T-helper 1 cell treated with Interleukin-12 subunit alpha and Interleukin-12 subunit beta and Interleukin-4 antibody, amounts not matched to agents 30 ng/mL and 1 ng/mL, for 36 hours (primary cell): ENCODE results near the gene CPAMD8. TPM values are rescaled to one million over a fixed set of nuclear protein-coding genes. Genes with fewer than 3 reads are reported as not detected.

Experiments
- intact Hi-C: fragments of 100-400 bp; cut with micrococcal nuclease; formaldehyde crosslinking; loops from one replicate; pipeline ENCODE4 v1.15.1; 2024
- total RNA-seq: library from RNA; stranded (reverse); gene quantifications from 2 replicates; pipeline ENCODE4 v1.2.3, GENCODE V29; 2022

The CPAMD8 gene
- total RNA-seq, 1 donor from 2014 or later: 0.22 TPM

DNA sequence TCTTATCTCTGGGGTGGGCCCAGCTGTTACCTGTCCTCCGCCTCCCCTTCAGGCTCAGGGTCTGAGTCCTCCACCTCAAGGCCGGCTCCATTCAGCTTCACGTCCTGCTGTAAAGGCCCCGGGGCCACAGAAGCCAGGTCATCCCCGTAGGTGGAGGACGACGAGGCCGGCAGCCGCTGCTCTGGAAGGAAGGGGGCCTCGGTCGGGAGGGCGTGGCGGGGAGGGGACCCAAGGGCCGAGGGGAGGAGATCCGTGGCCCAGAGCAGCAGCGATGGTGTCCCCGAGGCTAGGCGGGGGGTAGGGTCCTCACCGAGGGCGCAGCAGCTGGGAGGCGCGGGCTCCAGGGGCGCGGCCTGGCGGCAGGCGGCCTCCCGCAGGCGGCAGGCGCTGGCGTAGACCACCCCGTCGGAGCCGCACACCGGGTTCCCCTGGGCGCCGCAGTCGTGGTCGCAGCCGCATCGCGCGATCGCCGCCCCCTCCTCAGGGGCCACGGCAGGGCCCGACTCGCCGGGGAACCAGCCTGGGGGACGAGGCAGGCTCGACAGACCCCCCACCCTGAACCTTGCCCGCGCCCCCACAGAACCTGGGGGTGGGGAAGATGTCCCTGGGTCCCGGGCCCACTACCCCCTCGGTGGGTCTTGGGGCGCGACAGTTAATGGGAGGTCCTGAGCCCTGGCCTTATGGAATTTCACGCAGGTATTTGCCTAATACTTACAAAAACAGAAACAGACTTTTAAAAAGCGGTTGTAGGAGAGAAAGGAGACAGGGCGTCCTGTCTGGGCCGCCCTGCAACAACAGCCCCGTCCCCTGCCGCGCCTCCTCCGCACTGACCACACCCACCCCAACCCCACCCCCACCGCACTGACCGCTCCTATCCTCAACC, 130.2 kb downstream of the CPAMD8 start:
- intact Hi-C loops: loop anchor here (1.0 to 10.0 kb wide), 6 partner anchors 67 to 413 kb away; partner anchors contain the start of genes DDA1, HAUS8, MYO9B and OCEL1

DNA sequence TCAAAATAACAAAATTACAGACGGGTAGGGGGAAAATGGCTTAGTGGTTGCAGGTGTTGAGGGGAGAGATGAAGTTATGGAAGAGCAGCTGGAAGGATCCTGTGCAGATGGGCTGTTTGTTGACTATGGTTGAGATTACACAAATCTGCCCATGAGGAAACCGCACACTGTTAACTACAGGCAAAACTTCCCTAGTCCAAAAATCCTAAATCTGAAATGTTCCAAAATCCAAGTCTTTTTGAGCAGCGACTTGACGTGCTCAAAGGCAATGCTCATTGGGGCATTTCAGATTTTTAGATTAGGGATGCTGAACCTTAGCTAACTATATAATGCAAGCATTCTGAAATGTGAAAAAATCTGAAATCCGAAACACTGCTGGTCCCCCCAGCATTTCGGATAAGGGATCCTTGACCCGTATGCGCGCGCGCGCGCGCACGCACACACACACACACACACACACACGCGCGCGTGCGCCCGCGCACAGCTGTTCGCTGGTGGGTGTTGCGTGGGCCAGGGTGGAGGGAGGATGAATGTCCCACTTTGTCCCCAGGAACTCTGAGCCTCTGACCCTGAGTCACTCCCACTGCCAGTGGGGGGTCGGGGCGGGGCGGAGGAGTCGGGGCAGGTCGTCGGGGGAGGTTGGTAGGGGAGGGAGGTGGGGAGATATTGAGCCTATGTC, 131.0 kb downstream of the CPAMD8 start:
- intact Hi-C loops: loop anchor here (5.0 to 10.0 kb wide), 2 partner anchors 311 to 332 kb away; partner anchors contain the start of gene OCEL1

DNA sequence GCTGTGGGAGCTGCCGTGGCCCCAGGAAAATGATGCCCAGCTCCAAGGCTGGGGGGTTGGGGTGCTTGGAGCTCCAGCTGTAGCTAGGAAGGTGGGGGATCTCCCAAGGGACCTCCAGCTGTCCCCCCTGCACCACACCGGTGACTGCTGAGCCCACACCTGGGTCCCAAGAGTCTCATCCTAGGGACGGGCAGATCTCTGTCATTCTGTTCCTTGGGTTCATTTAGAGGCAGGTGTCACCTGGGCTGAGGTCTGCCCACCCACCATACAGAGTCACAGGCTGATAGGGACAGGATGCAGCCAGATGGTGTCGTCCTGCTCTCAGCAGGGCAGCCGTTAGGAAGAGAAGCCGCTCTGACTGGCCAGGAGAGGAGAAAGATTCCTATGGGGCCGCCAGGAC, 132.5 kb downstream of the CPAMD8 start:
- intact Hi-C loops: loop anchor here (10.0 kb wide), 1 partner anchor 309 kb away; no protein-coding TSS in a partner anchor

DNA sequence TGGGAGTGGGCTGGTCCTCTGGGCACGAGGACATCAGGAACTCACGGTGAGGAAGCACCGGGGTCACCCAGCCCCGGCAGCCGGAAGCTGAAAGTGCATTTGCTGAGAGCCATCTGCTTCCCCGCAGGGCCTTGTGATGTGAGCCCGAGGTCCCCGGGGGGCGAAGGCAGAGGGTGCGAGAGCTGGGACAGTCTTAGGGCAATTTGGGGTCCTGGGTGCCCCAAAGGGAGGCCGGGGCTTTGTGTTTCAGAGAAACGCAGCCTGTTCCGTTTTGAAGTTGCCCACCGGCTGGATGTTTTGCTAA, 133.0 kb downstream of the CPAMD8 start:
- intact Hi-C loops: loop anchor here (10.0 kb wide), 1 partner anchor 309 kb away; no protein-coding TSS in a partner anchor

DNA sequence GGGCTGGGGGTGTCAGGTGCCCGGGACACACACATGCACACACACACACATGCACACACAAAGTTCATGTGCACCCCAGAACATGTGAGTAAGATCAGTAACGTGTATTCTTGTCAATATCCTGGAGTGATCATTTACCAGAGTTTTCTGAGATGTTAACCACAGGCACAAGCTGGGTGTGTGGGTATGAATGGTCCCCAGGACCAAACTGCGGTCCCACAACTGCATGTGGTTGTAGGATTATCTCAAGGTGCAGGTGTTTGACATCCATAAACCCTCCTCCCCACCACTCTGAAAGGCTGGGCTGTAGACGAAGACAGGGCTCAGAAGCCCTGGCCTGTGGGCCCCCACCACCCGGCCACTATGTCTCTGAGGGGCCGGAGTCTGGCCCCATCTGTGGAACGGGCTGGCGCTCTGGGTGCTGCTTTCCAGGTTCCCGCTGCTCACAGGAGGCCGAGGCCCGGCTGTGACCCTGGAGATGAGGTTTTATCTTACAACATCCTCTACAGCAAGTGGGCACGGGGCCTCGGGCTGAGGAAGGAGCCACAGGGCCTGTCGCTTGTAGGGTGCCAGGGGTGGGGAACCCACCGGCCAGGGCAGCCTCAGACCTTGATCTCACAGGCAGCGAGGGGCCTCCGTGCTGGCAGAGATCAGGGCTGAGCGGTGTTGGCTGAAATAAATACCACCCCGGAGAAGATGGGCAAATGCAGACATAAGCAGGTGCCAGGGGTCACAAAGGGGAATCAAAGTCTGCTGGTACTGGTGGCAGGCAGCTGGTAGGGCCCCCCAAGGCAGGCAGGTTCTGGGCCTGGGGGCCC, 133.5 kb downstream of the CPAMD8 start:
- intact Hi-C loops: loop anchor here (10.0 kb wide), 1 partner anchor 308 kb away; no protein-coding TSS in a partner anchor

DNA sequence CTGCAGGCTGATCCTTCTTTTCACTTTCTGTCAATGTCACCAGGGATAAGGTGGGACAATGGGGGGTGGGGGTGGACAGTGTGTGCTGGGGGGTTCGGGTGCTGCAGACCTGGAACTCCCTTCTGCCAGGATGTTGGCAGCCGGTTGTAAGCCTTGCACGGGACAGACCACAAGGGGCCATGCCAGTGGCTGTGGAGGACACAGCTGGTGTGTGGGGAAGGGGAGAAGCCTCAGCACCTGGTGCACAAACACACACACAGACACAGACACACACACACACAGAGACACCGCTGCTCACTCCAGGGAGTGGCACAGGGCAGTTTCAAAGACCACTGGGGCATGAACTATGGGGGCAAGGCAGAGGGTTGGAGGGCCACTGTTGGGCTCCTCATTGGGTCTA, 134.2 kb downstream of the CPAMD8 start:
- intact Hi-C loops: loop anchor here (10.0 kb wide), 1 partner anchor 308 kb away; no protein-coding TSS in a partner anchor

DNA sequence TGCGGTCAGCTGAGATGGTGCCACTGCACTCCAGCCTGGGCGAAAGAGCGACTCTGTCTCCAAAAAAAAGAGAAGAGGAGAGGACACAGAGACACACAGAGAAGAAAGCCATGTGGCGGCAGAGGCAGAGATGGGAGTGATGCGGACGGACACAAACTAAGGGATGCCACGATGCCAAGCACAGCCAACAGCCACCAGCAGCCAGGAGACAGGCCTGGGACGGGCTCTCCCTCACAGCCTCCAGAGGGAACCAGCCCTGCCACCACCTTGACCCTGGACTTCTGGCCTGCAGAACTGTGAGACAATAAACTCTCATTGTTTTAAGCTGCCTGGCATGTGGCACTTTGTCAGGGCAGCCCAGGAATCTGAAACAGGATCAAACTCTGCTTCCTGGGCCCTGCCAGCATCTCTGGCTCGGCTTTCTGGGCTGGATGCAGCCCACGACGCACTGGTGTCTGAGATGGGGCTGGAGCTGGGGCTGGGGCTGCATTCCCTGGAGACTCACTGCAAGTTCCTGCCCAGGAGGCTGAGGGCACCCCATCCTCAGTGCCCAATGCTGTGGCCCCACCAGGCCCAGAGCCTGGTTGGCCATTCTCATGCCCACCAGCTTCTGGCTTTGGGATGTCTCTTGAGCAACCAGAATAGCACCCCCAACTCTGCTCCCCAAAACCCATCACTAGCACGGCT, 134.8 kb downstream of the CPAMD8 start:
- intact Hi-C loops: loop anchor here (10.0 kb wide), 1 partner anchor 307 kb away; no protein-coding TSS in a partner anchor

DNA sequence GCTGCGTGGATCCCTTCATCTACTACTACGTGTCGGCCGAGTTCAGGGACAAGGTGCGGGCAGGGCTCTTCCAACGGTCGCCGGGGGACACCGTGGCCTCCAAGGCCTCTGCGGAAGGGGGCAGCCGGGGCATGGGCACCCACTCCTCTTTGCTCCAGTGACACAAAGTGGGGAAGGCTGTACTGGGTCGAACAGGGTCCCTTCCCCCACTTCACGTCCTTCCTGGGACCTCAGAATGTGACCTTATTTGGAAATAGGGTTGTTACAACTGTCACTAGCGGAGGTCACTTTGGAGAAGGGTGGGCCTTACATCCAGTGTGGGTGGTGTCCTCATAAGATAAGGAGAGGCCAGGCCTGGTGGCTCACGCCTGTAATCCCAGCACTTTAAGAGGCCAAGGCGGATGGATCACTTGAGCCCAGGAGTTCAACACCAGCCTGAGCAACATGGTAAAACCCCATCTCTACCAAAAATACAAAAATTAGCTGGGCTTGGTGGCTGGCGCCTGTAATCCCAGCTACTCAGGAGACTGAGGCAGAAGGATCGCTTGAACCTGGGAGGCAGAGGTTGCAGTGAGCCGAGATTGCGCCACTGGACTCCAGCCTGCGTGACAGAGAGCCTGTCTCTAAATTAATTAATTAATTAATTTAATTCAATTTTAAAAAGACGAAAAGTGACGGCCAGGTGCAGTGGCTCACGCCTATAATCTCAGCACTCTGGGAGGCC, 136.0 kb downstream of the CPAMD8 start:
- intact Hi-C loops: loop anchor here (10.0 kb wide), 1 partner anchor 306 kb away; no protein-coding TSS in a partner anchor

DNA sequence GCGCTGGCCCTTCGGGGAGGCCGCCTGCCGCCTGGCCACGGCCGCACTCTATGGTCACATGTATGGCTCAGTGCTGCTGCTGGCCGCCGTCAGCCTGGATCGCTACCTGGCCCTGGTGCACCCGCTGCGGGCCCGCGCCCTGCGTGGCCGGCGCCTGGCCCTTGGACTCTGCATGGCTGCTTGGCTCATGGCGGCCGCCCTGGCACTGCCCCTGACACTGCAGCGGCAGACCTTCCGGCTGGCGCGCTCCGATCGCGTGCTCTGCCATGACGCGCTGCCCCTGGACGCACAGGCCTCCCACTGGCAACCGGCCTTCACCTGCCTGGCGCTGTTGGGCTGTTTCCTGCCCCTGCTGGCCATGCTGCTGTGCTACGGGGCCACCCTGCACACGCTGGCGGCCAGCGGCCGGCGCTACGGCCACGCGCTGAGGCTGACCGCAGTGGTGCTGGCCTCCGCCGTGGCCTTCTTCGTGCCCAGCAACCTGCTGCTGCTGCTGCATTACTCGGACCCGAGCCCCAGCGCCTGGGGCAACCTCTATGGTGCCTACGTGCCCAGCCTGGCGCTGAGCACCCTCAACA, 136.6 kb downstream of the CPAMD8 start:
- intact Hi-C loops: loop anchor here (10.0 kb wide), 1 partner anchor 305 kb away; no protein-coding TSS in a partner anchor

DNA sequence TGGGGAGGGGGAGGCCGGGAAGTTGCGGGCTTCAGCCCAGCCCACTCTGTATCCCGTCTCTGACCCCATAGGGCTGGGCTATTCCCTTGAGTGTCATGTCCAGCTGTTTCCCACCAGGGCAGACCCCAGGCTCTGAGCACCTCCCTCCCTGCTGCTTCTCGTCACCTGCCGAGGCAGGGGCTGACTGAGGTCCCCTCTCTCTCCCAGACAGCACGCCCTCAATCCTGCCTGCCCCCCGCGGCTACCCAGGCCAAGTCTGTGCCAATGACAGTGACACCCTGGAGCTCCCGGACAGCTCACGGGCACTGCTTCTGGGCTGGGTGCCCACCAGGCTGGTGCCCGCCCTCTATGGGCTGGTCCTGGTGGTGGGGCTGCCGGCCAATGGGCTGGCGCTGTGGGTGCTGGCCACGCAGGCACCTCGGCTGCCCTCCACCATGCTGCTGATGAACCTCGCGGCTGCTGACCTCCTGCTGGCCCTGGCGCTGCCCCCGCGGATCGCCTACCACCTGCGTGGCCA, 137.2 kb downstream of the CPAMD8 start:
- intact Hi-C loops: no loop called here

DNA sequence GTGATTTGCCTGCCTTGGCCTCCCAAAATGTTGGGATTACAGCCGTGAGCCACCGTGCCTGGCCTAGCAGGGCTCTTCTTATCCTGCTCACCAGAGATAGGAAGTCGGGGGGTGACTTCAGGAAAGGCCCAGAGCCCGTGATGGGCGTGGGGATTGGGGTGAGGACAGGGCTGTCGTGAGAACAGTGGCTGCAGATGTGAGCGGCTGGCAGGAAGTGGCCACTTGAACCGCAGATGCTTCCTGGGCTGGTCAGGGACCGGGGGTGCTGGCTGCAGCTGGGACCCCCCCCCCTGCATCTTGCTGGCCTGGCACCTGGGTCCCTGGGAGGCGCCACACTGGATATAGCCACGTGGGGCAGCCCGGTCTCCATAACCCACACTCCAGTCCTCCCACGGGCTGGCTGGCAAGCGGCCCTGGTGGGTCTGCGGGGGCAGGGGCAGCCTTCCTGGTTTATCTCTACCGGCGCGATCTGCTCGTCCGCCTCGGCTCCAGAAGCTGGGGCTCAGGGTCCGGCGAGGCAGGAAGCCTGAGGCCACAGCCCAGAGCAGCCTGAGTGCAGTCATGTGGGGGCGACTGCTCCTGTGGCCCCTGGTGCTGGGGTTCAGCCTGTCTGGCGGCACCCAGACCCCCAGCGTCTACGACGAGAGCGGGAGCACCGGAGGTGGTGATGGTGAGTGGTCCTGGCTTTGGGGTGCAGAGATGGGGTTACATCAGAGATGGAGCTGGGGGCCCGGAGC, 137.8 kb downstream of the CPAMD8 start, which contains the start of gene F2RL3:
Gene F2RL3, plus strand, starts transcription at position 371 of the 737 bp plus-strand sequence. Its CDS starts 191 bp downstream, at position 562.
- intact Hi-C loops: no loop called here

DNA sequence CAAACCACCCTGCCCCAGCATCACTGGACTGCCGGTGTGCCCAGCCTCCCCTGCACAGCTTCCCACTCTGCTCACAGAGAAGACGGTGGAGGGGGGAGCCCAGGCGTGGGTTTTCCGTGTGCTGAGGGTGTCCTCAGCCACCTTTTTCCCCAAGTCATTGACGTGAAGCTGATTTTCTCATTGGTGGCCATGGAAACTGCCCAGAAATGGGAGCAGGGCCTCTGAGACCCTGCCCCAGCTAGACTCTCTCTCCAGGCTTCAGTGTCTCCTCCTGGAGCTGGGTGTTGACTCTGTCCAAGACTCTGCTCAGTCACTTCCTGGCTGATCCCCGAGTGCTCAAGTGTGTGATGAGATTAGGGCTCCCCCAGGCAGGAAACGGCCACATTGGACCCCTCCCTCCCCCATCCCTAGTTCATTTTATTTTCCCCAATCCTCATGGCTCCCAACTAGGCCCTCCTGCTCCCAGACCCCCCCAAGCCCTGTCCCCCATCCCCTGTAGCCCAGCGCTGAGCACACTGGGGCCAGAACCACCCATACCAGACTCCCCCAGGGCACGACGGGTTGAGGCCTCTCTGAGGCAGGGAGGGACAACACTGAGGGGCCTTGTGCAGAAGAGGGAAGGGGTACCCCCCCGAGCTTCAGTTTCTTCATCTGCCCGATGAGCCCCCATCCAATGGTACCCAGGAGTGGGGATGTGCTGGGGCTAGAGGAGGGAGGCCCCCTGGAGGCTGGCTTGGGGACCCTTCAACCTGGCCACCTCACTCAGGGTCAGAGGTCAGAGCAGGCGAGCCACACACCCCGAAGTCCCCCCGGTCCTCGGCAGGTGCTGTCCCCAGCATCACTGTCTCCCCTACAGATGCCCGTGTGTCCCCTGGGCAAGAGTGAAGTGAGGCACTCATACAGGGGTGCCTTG, 139.0 kb downstream of the CPAMD8 start:
- intact Hi-C loops: no loop called here

DNA sequence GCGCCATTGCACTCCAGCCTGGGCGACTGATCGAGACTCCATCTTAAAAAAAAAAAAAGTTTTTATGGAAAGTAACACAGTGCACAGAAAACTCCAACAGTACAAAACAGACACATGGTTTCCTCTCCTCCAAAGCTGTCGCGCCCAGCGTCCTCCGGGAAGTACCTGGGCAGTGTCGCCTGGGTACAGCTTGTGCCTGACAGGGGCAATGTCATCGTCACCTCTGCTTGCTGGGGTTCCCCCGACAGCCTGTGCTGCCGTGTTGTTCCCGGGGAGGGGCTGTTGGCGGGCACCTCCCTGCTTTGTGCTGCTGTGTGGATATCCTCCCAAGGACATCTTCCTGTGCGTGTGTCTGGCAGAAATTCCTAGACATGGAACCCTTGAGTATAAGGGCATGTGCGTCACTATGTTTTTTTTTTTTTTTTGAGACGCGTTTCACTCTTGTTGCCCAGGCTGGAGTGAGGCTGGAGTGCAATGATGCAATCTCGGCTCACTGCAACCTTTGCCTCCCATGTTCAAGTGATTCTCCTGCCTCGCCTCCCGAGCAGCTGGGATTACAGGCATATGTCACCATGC, 140.2 kb downstream of the CPAMD8 start:
- intact Hi-C loops: no loop called here

DNA sequence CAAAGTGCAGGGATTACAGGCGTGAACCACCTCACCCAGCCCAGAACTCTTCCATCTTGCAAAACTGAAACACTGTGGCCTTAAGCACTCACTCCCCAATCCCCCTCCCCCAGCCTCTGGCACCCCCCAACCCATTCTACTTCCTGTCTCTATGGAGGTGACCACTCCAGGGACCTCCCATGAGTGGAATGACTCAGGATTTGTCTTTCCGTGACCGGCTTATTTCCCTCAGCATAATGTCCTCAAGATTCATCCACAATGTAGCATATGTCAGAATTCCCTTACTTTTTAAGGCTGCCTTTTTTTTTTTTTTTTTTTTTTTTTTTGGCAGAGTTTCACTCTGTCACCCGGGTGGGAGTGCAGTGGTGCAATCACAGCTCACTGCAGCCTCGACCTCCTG, 141.4 kb downstream of the CPAMD8 start:
- intact Hi-C loops: no loop called here

DNA sequence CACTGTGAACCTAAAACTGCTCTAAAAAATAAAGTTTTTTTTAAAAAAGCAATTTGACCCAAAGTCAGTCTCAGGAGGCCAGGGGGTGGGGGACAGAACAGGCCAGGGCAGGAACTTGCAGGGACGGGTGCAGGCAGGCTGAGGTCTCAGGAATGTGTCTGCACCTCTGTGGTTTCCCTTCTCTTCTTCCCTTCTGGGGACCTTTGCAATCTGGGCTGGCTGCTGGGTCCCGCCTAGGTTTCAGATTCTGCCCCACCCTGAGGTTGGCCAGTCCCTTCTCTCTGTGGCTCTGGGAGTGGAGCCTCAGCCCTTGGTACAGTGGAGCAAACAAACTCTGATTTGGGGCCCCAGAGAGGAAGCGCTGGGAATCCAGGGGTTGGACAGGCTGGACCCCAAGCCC, 143.1 kb downstream of the CPAMD8 start:
- intact Hi-C loops: no loop called here

DNA sequence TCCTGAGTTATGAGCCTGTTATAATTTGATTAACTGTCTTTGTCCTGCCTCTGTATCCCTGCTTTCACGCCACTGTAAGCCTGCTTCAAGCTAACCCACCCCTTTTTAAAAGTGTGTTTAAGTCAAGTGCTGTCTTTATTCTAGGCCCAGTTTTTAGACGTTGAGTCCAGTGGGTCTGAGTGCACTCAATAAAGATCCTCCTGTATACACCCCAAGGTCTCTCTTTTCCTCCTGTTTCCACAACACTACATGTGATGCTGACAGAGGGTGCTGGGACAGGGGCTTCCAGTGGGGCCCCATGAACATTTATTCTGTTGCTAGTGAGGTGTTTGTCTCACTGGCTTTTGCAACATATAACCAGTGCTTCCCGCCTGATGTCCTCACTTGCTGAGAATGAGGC, 144.5 kb downstream of the CPAMD8 start:
- intact Hi-C loops: no loop called here

DNA sequence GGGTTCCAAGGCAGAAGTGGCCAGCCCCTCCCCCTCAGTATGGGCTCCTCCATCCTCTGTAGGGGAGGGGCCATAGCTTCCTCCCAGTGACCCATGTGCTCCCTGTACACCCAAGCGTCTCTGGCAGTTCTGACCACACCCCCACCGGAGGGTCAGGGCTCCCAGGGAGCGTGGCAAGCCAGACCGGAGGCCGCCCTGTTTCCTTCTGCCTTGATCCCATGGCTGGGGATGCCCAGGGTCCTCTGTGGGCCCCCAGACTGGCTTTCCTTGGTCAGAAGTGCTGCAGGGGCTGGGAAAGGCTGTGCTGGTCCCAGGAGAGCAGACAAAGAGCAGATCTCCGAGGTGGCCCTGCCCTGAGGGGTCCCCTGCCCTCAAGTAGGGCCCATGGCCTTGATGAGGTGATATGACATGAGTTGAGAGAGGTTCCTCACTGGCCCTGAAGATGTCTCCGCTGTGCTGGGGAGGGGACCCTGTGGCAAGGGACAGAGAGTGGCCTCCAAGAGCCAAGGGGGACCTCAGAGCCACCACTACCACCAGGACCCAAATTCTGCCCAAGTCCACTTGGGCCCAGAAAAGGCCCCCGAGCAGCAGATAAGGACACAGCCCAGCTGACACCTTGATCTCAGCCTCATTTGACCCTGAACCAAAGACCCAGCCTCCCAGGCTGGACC, 145.6 kb downstream of the CPAMD8 start:
- intact Hi-C loops: no loop called here
